Hematopoietic multipotent progenitor cell treated with erythropoietin and hydrocortisone succinate and interleukin-3 and kit ligand, for 15 days (in vitro differentiated cells): ENCODE measurements around the gene MYOM3.

Source experiments
- DNase-seq: peaks from one replicate; pipeline ENCODE4 v3.0.0-alpha.2; 2015; ENCODE audit warnings: low spot score

Gene MYOM3

DNA sequence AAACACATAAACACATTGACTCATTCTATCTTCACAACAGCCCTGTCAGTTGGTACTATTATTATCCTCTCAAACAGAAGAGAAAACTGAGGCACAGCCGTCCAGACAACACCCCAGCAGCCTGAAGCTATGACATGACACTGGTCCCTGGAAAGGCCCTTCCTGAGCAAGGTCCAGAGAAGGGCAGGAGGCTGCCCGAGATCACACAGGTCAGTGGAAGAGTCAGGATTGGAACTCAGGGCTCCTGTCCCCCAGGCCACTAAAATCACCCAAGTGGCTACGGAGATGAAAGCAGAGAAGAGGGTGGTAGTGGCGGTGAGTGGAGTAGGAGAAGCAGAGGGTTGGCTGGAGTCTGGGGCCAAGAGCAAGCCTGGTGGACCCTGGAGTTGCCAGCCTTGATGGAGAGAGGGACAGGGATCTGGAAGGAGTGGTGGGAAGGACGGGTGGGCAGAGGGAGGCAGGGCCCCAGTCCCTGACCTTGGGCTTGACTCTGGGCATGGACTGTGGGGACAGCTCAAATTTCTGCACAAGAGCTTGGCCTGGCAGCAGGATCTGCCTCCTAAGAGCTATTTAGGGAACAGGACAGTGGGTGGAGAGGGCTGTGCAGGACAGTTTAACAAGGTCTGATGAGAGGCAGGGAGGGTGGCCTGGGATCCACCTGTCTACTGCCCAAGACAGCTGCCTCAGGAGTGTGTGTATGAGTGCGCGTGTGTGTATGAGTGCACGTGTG, 15.8 kb downstream of the MYOM3 start:
- no peak for DNase-seq

DNA sequence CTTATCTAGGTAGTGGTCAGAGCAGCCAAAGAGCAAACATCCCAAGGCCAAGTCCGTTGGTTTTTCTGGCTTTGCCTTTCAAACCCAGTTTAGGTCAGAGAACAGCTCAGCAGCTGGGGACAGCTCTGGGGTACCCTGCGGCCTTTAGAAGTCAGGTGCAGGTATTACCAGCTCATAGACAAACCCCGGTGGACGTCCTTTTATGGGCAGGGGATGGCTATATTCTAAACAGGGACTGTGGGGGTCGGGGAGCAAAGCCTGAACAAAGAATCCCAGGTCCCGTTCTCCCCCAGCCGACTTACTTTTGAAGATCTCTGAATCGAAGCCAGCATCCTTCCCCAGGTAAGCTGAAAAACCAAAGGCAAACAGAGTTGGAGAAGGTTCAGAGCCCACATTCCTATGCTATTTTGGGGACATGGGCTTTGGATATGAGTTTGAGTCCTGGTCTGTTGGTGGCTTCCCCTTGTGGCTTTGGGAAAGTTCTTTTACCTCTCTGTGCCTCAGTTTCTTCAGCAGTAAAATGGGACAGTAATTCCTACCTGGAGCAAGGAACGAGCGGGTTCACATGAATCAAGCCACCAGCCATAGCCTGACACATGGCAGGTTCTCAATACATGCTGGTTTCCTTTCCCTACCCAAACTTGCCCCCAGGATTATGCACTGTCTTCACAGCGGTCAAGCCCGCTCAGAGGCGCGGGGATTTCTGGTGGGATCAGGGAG, 16.6 kb downstream of the MYOM3 start:
- no peak for DNase-seq

DNA sequence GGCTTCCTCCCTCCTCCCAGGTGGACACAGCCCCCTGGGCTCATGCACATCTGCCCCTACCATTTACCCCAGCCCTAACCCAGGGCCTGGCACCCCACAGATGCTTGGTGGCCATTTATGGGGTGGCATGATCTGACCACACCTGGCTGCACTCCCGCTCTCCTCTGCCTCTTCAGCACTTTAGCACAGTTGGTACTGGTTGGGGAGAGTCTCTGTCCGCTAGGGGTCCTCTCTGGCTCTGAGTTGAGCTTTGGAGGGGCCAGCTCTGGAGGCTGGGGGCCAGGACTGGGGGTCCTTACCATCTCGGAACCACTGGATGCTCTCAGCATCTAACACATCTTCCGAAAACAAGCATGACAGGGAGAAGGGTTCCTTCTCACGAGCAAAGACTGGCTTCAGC, 17.4 kb downstream of the MYOM3 start:
- no peak for DNase-seq

- no peak for DNase-seq
Measured at GRCh38 chr1:24093732-24094131, 18.2 kb downstream of the MYOM3 start.

DNA sequence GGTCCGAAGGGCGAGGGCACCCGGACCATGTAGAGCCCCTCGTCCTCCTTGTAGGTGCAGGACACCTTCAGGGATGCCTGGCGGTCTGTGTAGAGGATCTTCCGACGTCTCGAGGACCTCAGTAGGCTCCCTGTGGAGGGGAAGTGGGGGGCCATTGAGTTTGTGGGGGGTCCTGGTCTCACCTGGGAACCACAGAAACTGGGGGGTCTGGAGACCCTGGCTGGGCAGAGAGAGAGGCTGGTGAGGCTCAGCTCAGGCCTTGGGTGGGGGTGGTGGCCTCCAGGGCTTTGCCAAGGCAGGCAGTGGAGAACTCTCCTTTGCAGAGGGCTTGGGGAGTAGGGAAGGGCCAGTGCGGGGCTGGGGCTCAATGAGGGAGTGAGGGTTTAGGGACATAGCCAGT, 19.0 kb downstream of the MYOM3 start:
- no peak for DNase-seq

DNA sequence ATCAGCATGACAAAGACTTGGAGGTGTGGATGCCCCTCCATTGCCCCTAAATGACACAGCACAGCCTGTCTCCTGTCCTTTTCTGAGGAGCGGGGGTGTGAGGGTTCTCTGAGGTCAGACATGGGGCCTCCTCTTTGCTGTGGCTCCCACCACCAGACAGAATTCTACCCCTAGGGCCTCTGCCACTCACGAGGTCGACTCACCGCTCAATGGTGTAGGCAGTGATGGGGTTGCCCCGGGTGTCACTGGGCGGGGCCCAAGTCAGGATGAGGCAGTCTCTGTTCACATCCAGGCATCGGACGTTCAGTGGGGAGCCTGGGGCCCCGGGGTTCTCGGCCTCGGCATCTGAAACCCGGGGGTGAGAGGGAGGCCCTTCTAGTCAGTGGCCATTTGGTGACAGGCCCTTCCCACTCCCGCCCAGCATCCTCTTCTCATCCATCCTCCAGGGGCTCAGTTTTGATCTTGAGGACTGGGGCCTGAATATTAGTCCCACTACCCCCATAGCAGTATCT, 19.9 kb downstream of the MYOM3 start:
- DNase-seq, result no peak

- DNase-seq, result no peak
Measured at GRCh38 chr1:24090736-24091135, 21.2 kb downstream of the MYOM3 start.

GRCh38 chr1:24089743-24090555, 22.0 kb downstream of the MYOM3 start:
- no peak for DNase-seq

- no peak for DNase-seq
Measured at GRCh38 chr1:24089027-24089742, 22.8 kb downstream of the MYOM3 start.

GRCh38 chr1:24086466-24086865, 25.5 kb downstream of the MYOM3 start:
- no peak for DNase-seq

- DNase-seq, result no peak
Measured at GRCh38 chr1:24085546-24085945, 26.4 kb downstream of the MYOM3 start.

GRCh38 chr1:24085007-24085406, 26.9 kb downstream of the MYOM3 start:
- no peak for DNase-seq

DNA sequence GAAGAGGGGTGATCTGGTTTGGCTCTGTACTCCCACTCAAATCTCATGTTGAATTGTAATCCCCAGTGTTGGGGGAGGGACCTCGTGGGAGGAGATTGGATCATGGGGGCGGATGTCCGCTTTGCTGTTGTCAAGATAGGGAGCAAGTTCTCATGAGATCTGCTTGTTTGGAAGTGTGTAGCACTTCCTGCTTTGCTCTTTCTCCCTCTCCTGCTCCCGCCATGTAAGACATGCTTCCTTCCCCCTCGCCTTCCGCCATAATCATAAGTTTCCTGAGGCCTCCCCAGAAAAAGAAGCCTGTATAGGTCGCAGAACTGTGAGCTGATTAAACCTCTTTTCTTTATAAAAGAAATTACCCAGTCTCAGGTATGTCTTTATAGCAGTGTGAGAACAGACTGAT, 27.9 kb downstream of the MYOM3 start:
- no peak for DNase-seq

DNA sequence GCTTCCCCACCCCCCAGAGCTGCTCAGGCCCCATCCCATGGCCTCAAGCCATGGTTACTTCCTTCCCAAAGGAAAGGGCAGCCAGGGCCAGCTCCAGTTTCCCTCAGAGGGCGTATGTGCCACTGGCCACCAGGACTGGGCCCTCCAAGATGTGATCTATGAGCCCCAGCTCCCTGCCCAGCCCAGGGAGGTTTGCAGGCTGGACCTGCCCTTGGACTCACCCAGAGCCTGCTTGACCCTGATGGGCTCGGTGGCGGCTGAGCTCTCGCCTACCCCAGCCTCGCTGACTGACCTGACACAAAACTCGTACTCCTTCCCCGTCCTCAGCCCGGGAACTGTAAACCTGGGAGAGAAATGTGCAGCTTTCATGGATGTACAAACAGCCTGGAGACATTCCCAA, 29.6 kb downstream of the MYOM3 start:
- no peak for DNase-seq

- no peak for DNase-seq
Measured at GRCh38 chr1:24081190-24081589, 30.7 kb downstream of the MYOM3 start.

- DNase-seq, result no peak
Measured at GRCh38 chr1:24080131-24080530, 31.8 kb downstream of the MYOM3 start.

DNA sequence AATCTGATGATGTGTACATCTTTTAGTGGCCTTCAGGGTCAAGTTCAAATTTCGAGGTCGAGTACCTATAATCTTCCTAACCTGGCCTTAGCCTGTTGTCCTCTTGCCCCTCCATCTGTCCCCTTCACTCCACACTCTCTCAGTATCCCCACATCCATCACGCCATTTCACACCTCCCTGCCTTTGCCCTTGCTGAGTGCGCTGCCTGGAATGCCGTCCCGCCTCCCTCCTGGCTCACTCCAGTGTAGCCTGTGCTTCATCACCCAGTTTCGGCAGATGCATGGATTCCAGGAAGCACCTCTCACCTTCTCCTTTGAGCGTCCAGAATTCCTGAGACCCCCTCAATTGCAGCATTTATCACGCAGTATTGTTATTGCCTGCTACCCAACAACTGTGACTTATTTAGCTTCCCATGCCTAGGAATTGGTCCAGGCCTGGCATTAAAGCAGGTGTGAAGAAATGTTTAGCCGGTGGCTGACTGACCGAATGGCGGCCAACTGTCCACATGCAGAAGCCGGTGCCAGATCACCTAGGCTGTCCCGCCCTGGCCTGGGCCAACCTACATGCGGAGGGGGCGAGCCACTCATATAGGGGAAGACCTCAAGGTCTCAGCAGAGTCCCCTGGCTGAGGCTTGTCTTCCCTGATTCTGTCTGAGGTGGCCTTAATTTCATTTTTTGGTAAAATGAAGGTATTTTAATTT, 34.5 kb downstream of the MYOM3 start:
- DNase-seq, result no peak

DNA sequence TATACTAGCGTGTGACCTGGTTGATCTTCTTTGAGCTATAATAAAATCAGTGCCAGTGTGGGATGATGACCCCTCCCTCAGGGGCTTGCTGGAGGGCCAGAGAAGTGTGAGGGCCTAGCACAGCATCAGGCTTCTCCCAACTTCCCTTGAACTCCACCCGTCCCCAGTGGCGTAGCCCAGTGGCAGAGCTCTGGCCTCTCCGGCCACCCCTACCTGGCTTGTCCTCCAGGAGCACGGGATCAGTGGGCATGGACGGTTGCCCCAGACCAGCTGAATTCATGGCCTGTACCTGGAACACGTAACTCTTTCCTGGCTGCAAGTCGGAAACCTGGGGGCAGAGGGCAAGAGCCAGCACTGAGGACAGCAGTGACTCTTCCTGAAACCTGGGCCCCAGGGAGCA, 36.0 kb downstream of the MYOM3 start:
- no peak for DNase-seq

- no peak for DNase-seq
Measured at GRCh38 chr1:24075590-24075854, 36.4 kb downstream of the MYOM3 start.

DNA sequence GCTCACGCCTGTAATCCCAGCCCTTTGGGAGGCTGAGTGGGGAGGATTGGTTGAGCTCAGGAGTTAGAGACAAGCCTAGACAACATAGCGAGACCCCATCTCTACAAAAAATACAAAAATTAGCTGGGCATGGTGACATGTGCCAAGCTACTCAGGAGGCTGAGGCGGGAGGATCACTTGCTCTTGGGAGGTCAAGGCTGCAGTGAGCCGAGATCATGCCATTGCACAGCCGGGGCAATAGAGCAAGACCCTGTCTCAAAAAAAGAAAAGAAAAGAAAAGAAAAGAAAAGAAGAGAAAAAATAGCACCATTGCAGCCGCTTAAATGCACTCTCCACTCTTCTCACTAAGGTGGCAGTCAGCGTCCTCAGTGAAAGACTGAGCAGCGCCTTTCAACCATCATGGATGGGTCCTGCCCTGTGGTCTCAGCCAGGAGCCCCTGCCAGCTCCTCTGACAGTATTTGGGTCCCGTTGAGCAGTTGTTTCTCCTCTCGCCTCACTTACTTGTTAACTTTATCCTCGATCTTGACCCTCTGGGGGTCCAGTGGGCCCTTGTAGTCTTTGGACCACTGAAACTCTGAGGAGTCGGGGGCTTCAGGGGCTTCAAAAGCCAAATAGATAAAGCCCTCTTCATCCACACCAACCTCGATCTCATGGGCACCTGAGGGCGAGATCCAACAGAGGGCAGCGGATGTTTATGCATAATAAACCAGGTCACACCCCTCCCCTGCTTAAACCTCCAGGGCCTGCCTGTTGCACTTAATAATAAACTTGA, 36.9 kb downstream of the MYOM3 start:
- no peak for DNase-seq

GRCh38 chr1:24074196-24074595, 37.7 kb downstream of the MYOM3 start:
- no peak for DNase-seq
